ENCODE data around the gene SNX27. TPM values are rescaled to one million over a fixed set of nuclear protein-coding genes. Genes with fewer than 3 reads are reported as not detected.

The SNX27 gene
- total RNA-seq, 1 donor from 2014 or later, result 29.3 TPM

DNA sequence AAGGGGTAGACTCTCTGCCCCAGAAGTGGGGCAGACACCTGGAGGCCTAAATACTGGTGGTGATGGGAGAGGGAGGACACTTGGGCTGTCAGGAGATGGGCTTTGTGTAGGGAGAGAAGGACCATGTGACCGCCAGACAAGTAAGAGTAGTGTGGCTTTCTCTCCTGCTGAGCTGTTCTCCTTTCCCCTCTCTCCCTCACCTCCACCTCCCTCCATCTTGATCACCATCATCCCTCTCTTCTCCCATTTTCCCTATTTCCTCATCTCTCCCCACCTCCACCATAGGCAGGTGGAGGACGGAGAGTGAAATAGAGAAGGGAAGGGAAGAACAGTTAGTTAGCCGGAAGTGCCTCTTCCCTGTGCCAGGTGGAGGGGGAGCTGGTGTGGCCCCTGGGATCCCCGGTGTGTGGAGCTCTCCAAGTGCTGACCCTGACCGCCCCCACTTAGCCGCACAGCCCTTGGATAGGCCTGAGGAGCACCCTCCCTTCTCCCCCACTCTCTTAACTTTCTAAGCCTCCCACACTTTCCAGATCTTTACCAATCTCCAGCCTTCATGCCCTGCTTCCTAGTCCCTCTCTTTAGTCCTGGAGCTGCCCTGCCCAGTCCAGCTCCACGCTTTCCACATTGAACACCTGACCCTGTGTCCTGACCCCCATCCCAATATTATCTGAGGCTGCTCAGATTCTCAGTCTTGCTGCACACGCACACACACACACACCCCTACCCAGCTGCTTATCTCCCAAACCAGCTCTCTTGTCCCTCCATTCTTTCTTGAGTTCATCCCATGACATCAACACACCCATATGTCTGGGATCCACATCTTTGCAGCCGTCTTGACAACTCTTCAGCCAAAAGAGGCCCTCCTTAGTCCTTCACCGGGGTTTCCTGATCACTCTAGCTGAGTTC is 103.2 kb downstream of the SNX27 start:
- DNase-seq (ENCODE audit: low spot score), result no peak
- Mint-ChIP-seq H3K4me1 (ENCODE audit: low read depth) (peaks cover 6% of the 10 kb centered on the region), H3K36me3 (ENCODE audit: low read depth) (no peaks in the 10 kb centered on the region), H3K27me3 (ENCODE audit: low read depth) (peaks cover 48% of the 10 kb centered on the region), H3K27ac (no peak overlapping the region), H3K9me3 (no peaks in the 10 kb centered on the region), H3K4me3 (ENCODE audit: low read depth) (no peak overlapping the region)
- intact Hi-C loops (cut with micrococcal nuclease), result no loop called here

DNA sequence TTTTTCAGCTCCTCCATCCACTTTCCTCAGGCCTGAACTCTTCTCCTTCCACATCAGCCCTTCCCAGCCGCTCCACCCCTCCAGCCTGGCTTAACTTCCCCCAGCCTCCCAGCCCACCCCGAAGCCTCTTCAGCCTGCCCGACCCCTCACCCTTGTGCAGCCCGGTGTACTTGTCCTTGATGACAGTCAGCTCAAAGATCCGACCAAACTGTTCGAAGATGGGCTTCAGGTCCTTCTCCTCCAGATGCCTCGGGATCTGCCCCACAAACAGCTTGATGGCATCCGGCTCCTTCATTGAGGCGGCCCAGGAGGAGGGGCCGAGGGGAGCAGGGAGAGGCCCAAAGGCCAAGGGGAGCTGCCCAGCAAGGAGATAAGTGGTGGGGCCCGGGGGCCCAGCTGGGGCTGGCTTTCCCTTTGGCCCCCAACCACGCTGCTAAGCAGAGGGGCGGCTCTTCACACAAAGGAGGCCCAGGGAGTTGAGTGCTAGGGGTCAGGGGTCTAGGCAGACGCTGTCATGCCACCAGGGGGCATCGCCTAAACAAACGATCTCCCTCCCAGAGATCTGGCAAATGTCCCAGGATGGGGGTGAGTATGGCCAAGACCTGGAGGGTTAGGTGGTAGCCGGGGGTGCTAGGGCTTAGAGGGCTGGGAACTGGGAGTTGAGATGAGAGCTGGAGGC is 104.0 kb downstream of the SNX27 start:
- intact Hi-C loops (cut with micrococcal nuclease), result no loop called here

DNA sequence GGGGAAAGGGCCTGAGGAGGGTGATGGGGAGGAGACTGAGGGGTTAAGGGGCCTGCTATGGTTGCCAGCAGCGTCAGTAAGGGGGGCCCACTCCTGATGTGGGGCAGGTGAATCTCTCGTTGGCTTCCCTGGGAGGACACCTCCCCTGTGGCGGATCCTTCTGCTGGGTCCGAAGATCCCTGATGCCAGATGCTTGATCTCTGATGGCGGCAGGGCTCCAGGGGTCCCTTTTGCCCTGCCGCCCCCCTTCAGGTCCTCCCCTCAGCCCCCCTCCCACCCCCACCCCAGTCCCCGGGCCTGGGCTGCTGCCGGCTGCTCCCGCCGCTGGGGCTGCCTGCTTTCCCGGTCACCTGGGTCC is 104.5 kb downstream of the SNX27 start:
- Mint-ChIP-seq H3K27me3 (ENCODE audit: low read depth) (peaks cover 59% of the 10 kb centered on the region), H3K4me1 (ENCODE audit: low read depth) (peaks cover 16% of the 10 kb centered on the region), H3K36me3 (ENCODE audit: low read depth) (no peaks in the 10 kb centered on the region), H3K9me3 (no peaks in the 10 kb centered on the region), H3K27ac (no peak overlapping the region), H3K4me3 (ENCODE audit: low read depth) (no peak overlapping the region)
- intact Hi-C loops (cut with micrococcal nuclease), result no loop called here
- DNase-seq (ENCODE audit: low spot score), result no peak

More for the DNA sequence above, 104.0 kb downstream of the SNX27 start:
- Mint-ChIP-seq H3K36me3 (ENCODE audit: low read depth) (no peaks in the 10 kb centered on the region), H3K4me3 (ENCODE audit: low read depth) (no peak overlapping the region), H3K4me1 (ENCODE audit: low read depth) (peaks cover 13% of the 10 kb centered on the region), H3K27ac (no peak overlapping the region), H3K9me3 (no peaks in the 10 kb centered on the region), H3K27me3 (ENCODE audit: low read depth) (peaks cover 56% of the 10 kb centered on the region)
- DNase-seq (ENCODE audit: low spot score), result no peak

DNA sequence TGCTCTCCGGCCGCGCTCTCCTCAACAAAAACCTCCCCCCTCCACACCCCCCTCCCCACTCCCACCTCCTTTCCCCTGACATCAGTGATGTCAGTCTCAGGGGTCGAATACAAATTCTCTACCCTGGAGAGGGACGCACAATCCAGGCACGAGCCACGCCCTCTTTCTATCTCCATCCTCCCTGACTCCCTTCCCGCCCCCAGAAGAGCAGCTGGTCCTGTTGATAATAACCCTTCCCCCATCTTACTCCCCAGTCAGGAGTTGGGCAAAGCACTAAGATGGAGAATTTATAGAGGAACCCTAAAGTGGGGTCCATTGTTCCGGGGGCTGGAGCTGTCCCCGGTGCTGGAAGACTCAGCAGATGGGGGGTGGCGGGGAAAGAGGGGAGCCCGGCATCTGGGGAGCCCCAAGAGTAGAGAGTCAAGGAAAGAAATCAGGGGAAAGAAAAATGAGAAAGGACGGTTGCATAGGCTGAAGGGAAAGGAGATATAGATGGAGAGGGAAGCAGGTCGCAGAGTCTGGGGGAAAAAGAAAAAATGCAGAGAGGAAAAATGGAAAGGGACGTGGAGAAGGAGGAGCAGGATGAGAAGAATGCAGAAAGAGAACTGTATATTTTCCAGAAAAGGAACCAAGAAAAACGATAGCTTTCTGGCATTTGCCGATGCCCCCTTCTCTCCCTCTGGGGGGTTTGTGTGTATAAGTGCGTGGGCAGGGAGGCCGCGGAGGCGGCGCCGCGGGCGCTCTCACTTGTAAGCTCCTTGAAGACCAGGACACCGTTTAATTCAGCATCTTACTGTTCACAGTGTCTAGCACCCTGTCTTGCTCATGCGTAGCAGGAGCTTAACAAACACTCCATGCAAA is 105.2 kb downstream of the SNX27 start, which contains the start of gene CELF3:
Gene CELF3, minus strand, starts transcription at position 33 of the 861 bp plus-strand sequence. CDS start 783 bp downstream, outside the sequence.
- no peak for DNase-seq (ENCODE audit: low spot score)
- Mint-ChIP-seq H3K9me3 (no peaks in the 10 kb centered on the region), H3K27me3 (ENCODE audit: low read depth) (peaks cover 65% of the 10 kb centered on the region), H3K4me1 (ENCODE audit: low read depth) (peaks cover 19% of the 10 kb centered on the region), H3K27ac (no peak within 1 kb of the TSS), H3K4me3 (ENCODE audit: low read depth) (no peak within 1 kb of the TSS), H3K36me3 (ENCODE audit: low read depth) (no peaks in the 10 kb centered on the region)
- intact Hi-C loops (cut with micrococcal nuclease), result no loop called here

DNA sequence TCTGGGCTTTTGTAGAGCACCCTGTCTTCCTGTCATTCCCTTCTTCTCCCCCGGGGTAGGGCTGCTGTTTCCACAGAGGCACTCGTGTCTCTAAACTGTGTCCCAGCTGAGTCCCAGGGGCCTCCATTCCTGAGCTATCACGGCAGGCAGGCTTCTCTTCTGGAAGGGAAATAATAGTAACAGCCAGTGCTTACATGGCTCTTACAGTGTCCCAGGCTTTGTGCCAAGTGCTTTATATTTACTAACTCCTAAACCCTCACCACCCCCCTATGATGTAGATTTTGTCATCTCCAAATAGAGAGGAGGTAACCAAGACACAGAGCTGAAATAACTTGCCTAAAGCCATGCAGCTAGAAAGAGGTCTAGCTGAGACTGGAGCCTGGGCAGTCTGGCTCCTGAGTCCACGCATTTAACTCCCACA is 106.2 kb downstream of the SNX27 start:
- no peak for DNase-seq (ENCODE audit: low spot score)
- Mint-ChIP-seq H3K9me3 (no peaks in the 10 kb centered on the region), H3K4me1 (ENCODE audit: low read depth) (peaks cover 19% of the 10 kb centered on the region), H3K27ac (no peak overlapping the region), H3K27me3 (ENCODE audit: low read depth) (peaks cover 73% of the 10 kb centered on the region), H3K4me3 (ENCODE audit: low read depth) (no peak overlapping the region), H3K36me3 (ENCODE audit: low read depth) (no peaks in the 10 kb centered on the region)
- intact Hi-C loops (cut with micrococcal nuclease), result no loop called here

- no peak for DNase-seq (ENCODE audit: low spot score)
- Mint-ChIP-seq H3K27ac (no peak overlapping the region), H3K36me3 (ENCODE audit: low read depth) (no peaks in the 10 kb centered on the region), H3K27me3 (ENCODE audit: low read depth) (peaks cover 76% of the 10 kb centered on the region), H3K9me3 (no peaks in the 10 kb centered on the region), H3K4me1 (ENCODE audit: low read depth) (peaks cover 19% of the 10 kb centered on the region), H3K4me3 (ENCODE audit: low read depth) (no peak overlapping the region)
- intact Hi-C loops (cut with micrococcal nuclease), result no loop called here
These were observed 106.8 kb downstream of the SNX27 start for GRCh38 chr1:151718666-151719065.

DNA sequence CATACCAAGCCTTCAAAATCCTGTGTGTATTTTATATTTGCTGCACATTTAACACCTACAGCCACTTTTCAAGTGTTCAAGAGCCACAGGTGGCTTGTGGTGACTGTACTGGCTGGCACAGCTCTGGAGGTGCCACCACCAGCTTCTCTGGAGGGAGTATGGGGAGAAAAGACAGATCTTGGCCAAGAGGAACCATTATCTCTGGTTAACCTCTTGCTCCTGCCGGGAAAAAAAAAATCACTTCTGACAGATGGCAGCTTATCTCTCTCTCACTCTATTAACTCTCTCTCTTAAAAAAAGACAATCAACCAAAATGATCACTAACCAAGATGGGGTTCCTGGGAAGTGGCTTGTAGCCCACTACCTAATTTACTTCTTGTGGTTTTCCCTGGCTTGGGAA is 108.3 kb downstream of the SNX27 start:
- no peak overlapping the region for H3K27ac Mint-ChIP-seq
- H3K9me3 Mint-ChIP-seq, result no peaks in the 10 kb centered on the region
- H3K4me3 Mint-ChIP-seq (ENCODE audit: low read depth), result no peak overlapping the region
- intact Hi-C loops (cut with micrococcal nuclease), result loop anchor here (5.0 kb wide), 1 partner anchor 117 kb away; the partner anchor contains the start of gene C2CD4D
- H3K4me1 Mint-ChIP-seq (ENCODE audit: low read depth), result peaks cover 19% of the 10 kb centered on the region
- peaks cover 79% of the 10 kb centered on the region for H3K27me3 Mint-ChIP-seq (ENCODE audit: low read depth)
- no peak for DNase-seq (ENCODE audit: low spot score)
- no peaks in the 10 kb centered on the region for H3K36me3 Mint-ChIP-seq (ENCODE audit: low read depth)

DNA sequence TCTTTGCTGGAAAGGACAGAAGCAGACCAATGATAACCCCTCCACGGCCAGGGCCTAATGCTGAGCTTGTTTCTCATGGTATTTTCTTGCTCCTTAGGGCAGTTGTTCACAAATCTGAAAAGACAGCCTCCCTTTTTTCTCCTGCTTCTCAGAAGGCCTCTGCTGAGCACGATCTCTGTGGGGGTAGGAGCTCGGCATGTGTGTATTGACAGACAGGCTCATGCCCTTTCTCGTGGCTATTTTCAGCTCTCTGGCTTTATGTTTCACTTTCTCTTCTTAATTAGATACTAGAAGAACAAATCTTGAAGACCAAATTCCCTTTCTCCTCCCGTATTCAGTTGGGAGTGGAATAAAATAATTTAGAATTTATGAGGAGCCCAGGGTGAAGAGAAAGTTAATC is 108.7 kb downstream of the SNX27 start:
- H3K36me3 Mint-ChIP-seq (ENCODE audit: low read depth), result no peaks in the 10 kb centered on the region
- no peak overlapping the region for H3K27ac Mint-ChIP-seq
- H3K9me3 Mint-ChIP-seq, result no peaks in the 10 kb centered on the region
- H3K27me3 Mint-ChIP-seq (ENCODE audit: low read depth), result peaks cover 75% of the 10 kb centered on the region
- DNase-seq (ENCODE audit: low spot score), result no peak
- intact Hi-C loops (cut with micrococcal nuclease), result loop anchor here (5.0 kb wide), 1 partner anchor 117 kb away; the partner anchor contains the start of gene C2CD4D
- peak overlapping the region; percentile 66 for H3K4me3 Mint-ChIP-seq (ENCODE audit: low read depth)
- peaks cover 19% of the 10 kb centered on the region for H3K4me1 Mint-ChIP-seq (ENCODE audit: low read depth)

GRCh38 chr1:151720974-151721787 is 109.3 kb downstream of the SNX27 start, which contains the start of gene RIIAD1:
Gene RIIAD1 (plus strand): TSS chr1:151721522. CDS start chr1:151721537, 15 bp downstream.
- peak; percentile 20 for DNase-seq (ENCODE audit: low spot score)
- peak within 1 kb of the TSS; percentile 70 for H3K4me3 Mint-ChIP-seq (ENCODE audit: low read depth)
- H3K9me3 Mint-ChIP-seq, result no peaks in the 10 kb centered on the region
- H3K4me1 Mint-ChIP-seq (ENCODE audit: low read depth), result peaks cover 19% of the 10 kb centered on the region
- peaks cover 72% of the 10 kb centered on the region for H3K27me3 Mint-ChIP-seq (ENCODE audit: low read depth)
- H3K27ac Mint-ChIP-seq, result no peak within 1 kb of the TSS
- no peaks in the 10 kb centered on the region for H3K36me3 Mint-ChIP-seq (ENCODE audit: low read depth)
- intact Hi-C loops (cut with micrococcal nuclease), result loop anchor here (5.0 kb wide), 1 partner anchor 116 kb away; the partner anchor contains the start of gene C2CD4D

GRCh38 chr1:151721788-151722510 is 110.1 kb downstream of the SNX27 start:
- peak overlapping the region; percentile 70 for H3K4me3 Mint-ChIP-seq (ENCODE audit: low read depth)
- H3K27me3 Mint-ChIP-seq (ENCODE audit: low read depth), result peaks cover 70% of the 10 kb centered on the region
- no peak for DNase-seq (ENCODE audit: low spot score)
- H3K4me1 Mint-ChIP-seq (ENCODE audit: low read depth), result peaks cover 17% of the 10 kb centered on the region
- intact Hi-C loops (cut with micrococcal nuclease), result loop anchor here (5.0 kb wide), 1 partner anchor 115 kb away; the partner anchor contains the start of gene C2CD4D
- no peaks in the 10 kb centered on the region for H3K36me3 Mint-ChIP-seq (ENCODE audit: low read depth)
- H3K9me3 Mint-ChIP-seq, result no peaks in the 10 kb centered on the region
- no peak overlapping the region for H3K27ac Mint-ChIP-seq

DNA sequence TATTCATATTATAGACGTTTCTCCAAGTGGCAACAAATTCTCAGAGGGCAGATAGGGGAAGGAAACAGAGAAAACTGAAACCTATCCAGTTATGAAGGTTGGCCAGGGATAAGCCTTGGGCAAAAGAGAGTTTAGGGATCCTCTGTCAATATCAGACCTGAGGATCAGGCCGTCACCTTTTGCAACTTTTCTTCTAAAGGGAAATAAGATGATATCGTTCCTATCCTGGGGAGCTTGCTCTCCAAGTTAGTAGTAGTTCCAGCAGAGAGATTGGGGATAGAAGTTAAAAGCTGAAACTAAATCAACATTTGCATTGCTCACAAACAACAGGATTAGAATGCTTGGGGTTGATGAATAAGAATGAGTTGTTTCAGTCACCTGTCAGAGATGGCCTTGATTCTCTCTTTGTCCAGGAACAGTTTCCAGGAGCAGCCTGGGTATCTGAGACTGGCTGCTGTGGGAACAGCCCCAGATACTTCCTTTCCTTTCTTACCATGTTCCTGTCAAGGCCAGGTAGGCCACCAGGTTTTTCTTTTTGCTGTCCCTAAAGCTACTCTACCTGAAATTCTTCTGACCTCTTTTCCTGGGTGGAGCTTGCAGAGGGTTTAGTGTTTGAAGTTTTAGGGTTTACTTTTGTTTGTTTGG is 112.0 kb downstream of the SNX27 start:
- Mint-ChIP-seq H3K9me3 (no peaks in the 10 kb centered on the region), H3K4me3 (ENCODE audit: low read depth) (no peak overlapping the region), H3K36me3 (ENCODE audit: low read depth) (no peaks in the 10 kb centered on the region), H3K27me3 (ENCODE audit: low read depth) (peaks cover 62% of the 10 kb centered on the region), H3K27ac (no peak overlapping the region), H3K4me1 (ENCODE audit: low read depth) (peaks cover 14% of the 10 kb centered on the region)
- intact Hi-C loops (cut with micrococcal nuclease), result loop anchor here (5.0 kb wide), 1 partner anchor 113 kb away; the partner anchor contains the start of gene C2CD4D
- DNase-seq (ENCODE audit: low spot score), result no peak

All from activated T-helper 2 cell treated with anti-CD3 and anti-CD28 coated beads, Interferon-gamma antibody, Interleukin-2, Interleukin-4, amounts not matched to agents 10 μg/mL and 5 μg/mL and 100 μg/mL, durations not matched to agents 14 hours and 24 hours and 36 hours (primary cell).